ENCODE results near the gene DBR1.
"Not testable (repeated sequence)": the region's sequence is repeated elsewhere in the genome, so short reads cannot be mapped to it uniquely, and the experiment has no call there.

Gene DBR1

DNA sequence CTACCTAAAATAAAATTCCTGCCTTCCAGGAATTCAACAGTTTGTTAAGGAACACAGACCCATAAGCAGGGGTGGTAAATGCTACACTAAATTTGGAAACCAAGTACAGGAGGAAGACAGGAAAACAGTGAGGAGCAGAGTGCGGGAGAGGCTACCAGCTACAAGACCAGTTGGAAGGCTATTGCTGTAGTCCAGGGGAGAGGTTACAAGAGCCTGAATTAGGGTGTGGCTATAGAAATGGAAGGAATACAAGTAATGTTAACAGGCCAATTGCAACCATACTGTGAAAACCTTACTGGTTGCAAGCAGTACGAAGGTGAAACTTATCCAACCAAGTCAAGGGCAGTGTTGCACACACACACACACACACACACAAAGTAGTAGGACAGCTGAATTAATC, 11.5 kb upstream of the DBR1 start:
- no peak for DNase-seq (ENCODE audit: low read depth)

DNA sequence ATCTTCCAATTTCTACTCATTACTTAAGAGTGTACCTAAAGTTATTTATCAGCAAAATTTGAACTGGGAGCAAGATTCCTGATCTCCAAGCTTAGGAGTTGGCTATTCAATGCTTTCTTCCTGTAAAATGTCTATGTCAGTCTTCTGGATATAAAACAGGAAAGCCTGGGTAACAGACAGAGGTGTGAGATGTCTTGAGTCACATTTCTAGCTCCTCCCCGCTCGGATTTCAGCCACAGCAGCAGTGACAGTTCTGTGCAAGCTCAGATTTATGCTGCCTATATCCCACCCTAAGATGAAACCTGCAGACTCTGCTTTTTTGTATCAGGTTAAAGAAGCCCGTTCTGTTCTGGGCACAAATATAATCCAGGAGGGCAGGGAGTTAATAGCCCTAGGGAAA, 10.3 kb upstream of the DBR1 start:
- no peak for DNase-seq (ENCODE audit: low read depth)

DNA sequence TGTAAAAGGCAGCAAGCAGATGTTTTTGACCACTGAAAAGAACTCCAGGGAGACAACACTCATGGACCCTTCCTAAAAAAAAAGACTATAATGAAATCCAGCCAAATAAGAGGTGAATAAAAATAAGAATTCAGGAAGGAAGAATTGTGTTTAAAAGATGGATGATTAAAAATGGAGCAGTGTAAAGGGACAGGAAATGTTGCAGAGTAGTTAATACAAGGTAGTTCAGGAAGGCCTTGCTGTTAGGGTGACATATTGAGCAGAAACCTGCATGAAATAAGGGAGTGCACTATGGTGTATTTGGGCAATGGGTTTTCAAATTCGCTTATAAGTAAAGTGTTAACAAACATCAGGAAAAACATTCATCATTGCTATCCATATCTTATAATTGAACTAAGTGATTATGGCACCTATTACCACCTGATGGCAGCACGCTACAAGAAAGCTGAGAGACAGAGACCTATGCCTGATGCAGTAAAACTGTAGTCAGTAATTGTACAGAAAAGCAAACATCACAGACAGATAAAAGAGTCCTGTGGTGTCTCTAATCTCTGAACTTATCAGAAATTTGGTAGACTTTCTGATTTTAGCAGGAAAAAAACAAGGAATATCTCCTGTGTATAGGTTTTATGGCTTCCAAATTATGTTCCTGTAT, 5.8 kb upstream of the DBR1 start:
- peak; percentile 32 for DNase-seq (ENCODE audit: low read depth)

- DNase-seq (ENCODE audit: low read depth): no peak
Observed at GRCh38 chr3:138173769-138174420, 826 bp downstream of the DBR1 start.

GRCh38 chr3:138172625-138173024, 2.1 kb downstream of the DBR1 start:
- no peak for DNase-seq (ENCODE audit: low read depth)

GRCh38 chr3:138165061-138165460, 9.7 kb downstream of the DBR1 start:
- no peak for DNase-seq (ENCODE audit: low read depth)

GRCh38 chr3:138157743-138158142, 17.0 kb downstream of the DBR1 start:
- no peak for DNase-seq (ENCODE audit: low read depth)

DNA sequence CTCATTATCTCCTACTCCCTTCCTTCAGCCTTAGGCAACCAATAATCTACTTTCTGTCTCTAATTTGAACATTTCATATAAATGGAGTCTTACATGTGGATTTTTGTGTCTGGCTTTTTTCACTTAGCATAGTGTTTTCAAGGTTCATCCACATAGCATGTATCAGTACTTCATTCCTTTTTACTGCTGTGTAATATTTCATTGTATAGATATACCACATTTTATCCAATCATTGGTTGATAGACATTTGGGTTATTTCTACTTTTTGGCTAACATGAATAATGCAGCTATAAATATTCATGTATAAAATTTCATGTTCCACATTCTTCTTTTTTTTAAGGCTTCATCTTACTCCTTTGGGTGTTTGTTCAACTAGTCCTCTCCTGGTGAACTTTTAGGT, 20.2 kb downstream of the DBR1 start:
- DNase-seq (ENCODE audit: low read depth): no peak

DNA sequence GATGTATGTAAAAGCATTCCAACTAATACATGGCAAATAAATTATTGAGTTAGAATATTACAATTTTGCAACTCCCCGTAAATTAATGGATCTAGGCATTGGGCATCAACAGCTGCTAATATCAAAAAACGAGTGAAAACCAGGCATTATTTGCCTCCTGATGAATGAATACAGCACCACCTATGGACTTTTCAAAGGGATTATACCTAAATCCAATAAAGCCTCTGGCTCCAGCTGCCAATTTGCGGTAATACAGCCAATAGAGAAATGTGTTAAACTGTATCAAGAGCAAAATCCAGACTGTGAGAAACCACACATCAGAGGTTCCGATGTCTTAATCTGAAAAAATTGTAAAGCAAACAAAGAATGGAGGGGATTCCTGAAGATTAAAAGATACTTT, 26.2 kb downstream of the DBR1 start:
- DNase-seq (ENCODE audit: low read depth): no peak

- DNase-seq (ENCODE audit: low read depth): not testable (repeated sequence)
Observed at GRCh38 chr3:138142181-138142580, 32.5 kb downstream of the DBR1 start.

DNA sequence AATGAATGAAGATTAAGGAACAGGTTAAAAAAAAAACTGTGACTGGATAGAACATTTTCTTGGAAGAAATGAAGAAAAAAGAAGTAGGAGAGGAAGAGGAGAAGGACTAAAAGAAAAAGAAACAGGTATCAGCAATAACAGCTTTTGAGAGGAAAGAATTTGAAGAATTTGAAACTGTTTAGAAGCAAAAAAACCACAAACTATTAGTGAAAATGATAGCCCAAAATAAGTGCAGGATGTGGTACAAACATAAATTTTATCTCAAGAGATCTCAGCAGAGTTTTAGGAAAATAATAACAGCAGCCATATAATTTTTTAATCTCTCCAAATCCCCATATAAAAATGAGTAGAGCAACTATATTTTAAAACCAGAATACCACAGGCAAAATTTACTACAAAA, 33.8 kb downstream of the DBR1 start:
- no peak for DNase-seq (ENCODE audit: low read depth)

- DNase-seq (ENCODE audit: low read depth): no peak
Observed at GRCh38 chr3:138139691-138140090, 35.0 kb downstream of the DBR1 start.

- DNase-seq (ENCODE audit: low read depth): no peak
Observed at GRCh38 chr3:138137861-138138260, 36.9 kb downstream of the DBR1 start.

DNA sequence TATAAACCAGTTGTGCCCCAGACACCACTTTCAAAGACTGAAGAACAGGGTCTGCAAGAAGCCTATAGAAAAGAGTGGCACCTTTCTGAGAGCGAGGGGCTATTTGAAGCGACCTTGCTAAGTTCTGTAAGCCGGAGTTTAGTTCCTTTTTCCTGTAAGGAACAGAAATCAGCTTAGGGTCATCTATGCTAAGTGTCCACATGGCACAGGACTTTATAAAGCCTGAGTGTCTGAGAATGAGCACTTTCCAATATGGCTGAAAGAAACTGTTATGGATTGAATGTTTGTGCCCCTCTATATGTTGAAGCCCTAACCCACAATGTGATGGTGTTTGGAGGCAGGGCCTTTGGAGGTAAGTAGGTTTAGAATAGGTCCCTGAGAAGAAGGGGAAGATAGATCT, 38.5 kb downstream of the DBR1 start:
- DNase-seq (ENCODE audit: low read depth): no peak

DNA sequence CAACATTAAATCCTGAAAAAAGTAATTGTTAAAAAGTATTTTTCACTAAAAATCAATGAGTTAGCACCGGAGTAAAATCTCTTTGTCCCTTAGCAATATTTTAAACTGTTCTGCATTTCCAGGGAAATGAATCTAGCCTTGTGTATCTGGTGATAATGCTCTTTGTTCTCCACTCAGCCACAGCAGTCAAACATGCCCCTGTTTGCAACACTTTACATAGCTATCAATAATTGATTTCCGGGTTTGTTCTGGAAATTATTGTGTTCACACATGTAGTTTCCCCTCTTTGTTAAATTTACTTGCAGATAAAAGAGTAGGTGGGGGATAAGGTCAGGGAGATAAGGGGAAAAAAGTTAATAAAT, 38.9 kb downstream of the DBR1 start:
- DNase-seq (ENCODE audit: low read depth): no peak

- DNase-seq (ENCODE audit: low read depth): no peak
Observed at GRCh38 chr3:138135146-138135832, 39.4 kb downstream of the DBR1 start.

GRCh38 chr3:138132239-138132638, 42.5 kb downstream of the DBR1 start, which contains the start of gene A4GNT:
A4GNT (minus strand) TSS chr3:138132390; CDS start chr3:138131256, 1,134 bp downstream.
- DNase-seq (ENCODE audit: low read depth): no peak

DNA sequence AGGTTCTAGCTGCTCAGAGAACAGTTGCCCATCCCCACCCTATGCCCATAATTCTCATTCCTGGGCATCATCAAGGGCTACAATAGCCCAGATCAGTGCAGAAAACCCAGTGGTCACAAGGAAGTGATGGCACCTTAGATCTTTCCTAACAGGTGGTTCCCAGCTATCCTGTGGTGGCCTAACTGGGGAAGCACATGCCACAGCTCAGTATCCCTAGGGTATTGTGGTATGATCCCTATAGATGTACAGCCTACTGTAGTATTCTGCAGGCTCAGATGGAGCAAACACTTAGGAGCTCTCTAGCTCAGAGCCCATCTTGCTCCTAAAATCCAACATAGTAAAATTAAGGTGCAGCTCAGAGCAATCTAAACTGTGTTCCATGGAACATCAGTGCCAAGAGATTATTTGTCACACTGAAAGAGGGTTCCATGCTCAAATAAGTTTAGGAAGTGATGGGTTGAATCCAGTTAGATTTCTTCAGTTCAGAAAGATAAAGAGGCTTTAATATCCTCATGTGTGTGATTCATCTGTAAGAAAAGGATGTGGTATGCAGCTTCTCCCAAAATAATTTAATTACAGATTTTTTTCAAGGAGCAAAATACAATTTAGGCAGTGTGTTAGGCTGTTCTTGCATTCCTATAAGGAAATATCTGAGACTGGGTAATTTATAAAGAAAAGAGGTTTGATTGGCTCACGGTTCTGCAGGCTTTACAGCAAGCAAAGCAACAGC, 46.9 kb downstream of the DBR1 start:
- no peak for DNase-seq (ENCODE audit: low read depth)

- DNase-seq (ENCODE audit: low read depth): no peak
Observed at GRCh38 chr3:138125548-138126221, 49.0 kb downstream of the DBR1 start.

DNA sequence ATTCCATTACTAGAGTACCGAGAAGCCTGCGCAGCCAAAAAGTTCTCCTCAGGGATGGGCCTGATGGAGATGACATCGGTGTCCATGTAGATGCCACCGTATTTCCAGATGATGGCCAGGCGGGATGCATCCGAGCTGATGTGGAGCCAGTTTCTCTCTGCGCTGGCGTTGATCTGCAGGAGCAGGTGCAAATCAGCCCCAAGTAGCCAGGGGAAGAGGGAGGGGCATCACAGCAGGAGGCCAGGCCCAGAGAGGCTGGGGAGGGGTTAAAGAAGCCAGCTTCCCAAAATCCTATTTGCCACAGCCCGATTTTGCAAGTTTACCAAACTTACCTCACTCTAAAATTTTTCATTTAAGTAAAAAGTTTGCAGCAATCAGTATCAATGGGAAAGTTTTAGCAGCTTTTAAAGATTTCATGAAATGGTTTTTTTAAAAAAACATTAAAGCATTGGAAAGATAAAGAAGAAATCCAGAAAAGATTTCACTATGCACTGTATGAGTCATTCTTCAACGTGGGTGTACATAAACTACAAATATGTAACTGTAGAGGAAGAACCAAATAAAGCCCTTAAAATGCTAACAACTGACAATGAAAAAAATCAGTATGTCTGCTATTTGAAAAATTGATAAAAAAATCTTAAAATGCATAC, 49.9 kb downstream of the DBR1 start:
- no peak for DNase-seq (ENCODE audit: low read depth)

DNA sequence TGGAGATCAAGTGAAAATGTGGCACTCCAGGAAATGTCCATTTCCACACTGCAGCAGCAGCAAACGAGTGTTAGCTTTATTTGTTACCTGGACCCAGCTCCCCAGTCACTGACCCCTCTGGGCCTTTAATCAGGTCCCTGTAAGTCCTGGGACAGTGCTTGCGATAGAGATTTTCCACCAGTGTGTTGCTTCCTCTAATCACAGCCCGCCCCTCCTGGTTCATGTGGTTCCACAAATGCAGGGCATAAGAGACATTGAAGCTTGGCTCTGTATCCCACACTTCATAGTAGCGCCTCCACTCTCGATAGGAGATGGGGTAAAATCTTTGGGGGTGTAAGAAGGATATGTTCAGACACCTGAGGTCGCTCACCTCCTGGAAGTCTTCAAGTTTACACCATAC, 50.5 kb downstream of the DBR1 start:
- DNase-seq (ENCODE audit: low read depth): no peak

DNA sequence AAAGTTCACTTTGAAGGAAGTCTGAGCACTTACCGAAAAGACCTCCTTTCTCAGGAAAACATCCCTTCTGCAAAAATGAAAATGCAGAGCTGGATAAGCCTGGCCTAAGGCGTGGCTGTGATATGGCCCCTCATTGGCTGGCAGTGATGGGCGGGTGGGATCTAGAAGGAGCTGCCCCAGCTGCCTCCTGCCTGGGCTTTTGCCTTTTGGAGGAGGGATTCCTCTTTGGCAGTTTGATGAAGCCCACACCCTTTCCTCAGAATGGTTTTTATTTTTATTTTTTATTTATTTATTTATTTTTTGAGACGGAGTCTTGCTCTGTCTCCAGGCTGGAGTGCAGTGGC, 55.3 kb downstream of the DBR1 start:
- no peak for DNase-seq (ENCODE audit: low read depth)

All from fibroblast of the conjunctiva (primary cell).